Ascending aorta (tissue), 2 donors: ENCODE measurements around the gene ATP9A. TPM values are rescaled to one million over a fixed set of nuclear protein-coding genes. Genes with fewer than 3 reads are reported as not detected.
"Not testable (repeated sequence)": the region's sequence is repeated elsewhere in the genome, so short reads cannot be mapped to it uniquely, and the experiment has no call there.

ENCODE experiments used
- DNase-seq, 2 donors: peaks; one replicate each; pipeline ENCODE4 v3.0.0-alpha.2; 2019; ENCODE audit warnings: low spot score in 2 of 2
- H3K27ac ChIP-seq, 2 donors: fragments of 200-600 bp; sonication (generic); one replicate each; pipeline ENCODE4 v1.5.1; 2016 to 2017; ENCODE audit warnings: mild to moderate bottlenecking in 1 of 2
- H3K27me3 ChIP-seq: fragments of 200-600 bp; sonication (generic); one replicate; pipeline ENCODE4 v1.5.1; 2017
- H3K36me3 ChIP-seq, 2 donors: fragments of 200-600 bp; sonication (generic); one replicate each; pipeline ENCODE4 v1.5.1; 2016
- H3K4me1 ChIP-seq, 2 donors: fragments of 200-600 bp; sonication (generic); one replicate each; pipeline ENCODE4 v1.5.1; 2016 to 2017; ENCODE audit warnings: mild to moderate bottlenecking in 1 of 2
- H3K4me3 ChIP-seq, 2 donors: fragments of 200-600 bp; sonication (generic); one replicate each; pipeline ENCODE4 v1.5.1; 2016 to 2017; ENCODE audit warnings: mild to moderate bottlenecking in 1 of 2
- H3K9me3 ChIP-seq, 2 donors: fragments of 200-600 bp; sonication (generic); one replicate each; pipeline ENCODE4 v1.5.1; 2016
- intact Hi-C: fragments of 100-400 bp; cut with DNase I; formaldehyde crosslinking; loops from one replicate; pipeline ENCODE4 v1.15.1; 2023
- total RNA-seq: library from RNA; depleted of rRNA; stranded (reverse); fragments of >200 nt; gene quantifications from one replicate; pipeline ENCODE4 v1.1.0, GENCODE V29; 2016
- TF ChIP-seq, protein P1 (sequence below), 3 experiments: fragments of 200-600 bp in 2 of 3; fragments of 450-650 bp in 1 of 3; sonication (generic) in 2 of 3; IDR thresholded peaks; one replicate each; pipeline ENCODE4 v1.5.1; 2016 to 2019; ENCODE audit warnings: antibody characterized with exemption in 3 of 3, mild to moderate bottlenecking in 1 of 3, moderate library complexity in 1 of 3

The ATP9A gene
- total RNA-seq, 1 donor from 2014 or later = 14.5 TPM

DNA sequence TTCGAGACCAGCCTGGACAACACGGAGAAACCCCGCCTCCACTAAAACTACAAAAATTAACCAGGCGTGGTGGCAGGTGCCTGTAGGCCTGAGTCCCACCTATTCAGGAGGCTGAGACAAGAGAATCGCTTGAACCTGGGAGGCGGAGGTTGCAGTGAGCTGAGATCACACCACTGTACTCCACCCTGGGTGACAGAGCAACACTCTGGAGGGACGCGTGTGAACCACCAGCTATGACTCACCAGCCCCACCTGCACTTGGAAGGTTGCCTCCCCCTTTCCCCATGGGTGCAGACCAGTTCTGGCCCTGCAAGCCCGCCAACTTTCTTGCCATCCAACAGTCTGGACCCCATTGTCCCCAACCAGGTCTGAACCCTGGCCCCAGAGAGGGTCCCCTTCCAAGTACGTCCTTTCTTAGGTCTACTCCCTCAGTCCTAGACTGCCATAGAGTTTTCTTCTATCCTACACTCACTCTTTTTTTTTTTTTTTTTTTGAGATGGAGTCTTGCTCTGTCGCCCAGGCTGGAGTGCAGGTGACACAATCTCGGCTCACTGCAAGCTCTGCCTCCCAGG is 29.2 kb downstream of the ATP9A start:
- no peaks in the 10 kb centered on the region for H3K9me3 ChIP-seq
- no peak overlapping the region for H3K27ac ChIP-seq
- H3K36me3 ChIP-seq = no peaks in the 10 kb centered on the region
- H3K27me3 ChIP-seq = no peaks in the 10 kb centered on the region
- TF ChIP-seq, protein P1, sequence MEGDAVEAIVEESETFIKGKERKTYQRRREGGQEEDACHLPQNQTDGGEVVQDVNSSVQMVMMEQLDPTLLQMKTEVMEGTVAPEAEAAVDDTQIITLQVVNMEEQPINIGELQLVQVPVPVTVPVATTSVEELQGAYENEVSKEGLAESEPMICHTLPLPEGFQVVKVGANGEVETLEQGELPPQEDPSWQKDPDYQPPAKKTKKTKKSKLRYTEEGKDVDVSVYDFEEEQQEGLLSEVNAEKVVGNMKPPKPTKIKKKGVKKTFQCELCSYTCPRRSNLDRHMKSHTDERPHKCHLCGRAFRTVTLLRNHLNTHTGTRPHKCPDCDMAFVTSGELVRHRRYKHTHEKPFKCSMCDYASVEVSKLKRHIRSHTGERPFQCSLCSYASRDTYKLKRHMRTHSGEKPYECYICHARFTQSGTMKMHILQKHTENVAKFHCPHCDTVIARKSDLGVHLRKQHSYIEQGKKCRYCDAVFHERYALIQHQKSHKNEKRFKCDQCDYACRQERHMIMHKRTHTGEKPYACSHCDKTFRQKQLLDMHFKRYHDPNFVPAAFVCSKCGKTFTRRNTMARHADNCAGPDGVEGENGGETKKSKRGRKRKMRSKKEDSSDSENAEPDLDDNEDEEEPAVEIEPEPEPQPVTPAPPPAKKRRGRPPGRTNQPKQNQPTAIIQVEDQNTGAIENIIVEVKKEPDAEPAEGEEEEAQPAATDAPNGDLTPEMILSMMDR (IDR thresholded peaks at IDR 0.05) = no peak
- intact Hi-C loops = no loop called here
- DNase-seq = no peak
- no peak overlapping the region for H3K4me3 ChIP-seq
- peaks cover 0 to 13% of the 10 kb centered on the region in 2 donors for H3K4me1 ChIP-seq

DNA sequence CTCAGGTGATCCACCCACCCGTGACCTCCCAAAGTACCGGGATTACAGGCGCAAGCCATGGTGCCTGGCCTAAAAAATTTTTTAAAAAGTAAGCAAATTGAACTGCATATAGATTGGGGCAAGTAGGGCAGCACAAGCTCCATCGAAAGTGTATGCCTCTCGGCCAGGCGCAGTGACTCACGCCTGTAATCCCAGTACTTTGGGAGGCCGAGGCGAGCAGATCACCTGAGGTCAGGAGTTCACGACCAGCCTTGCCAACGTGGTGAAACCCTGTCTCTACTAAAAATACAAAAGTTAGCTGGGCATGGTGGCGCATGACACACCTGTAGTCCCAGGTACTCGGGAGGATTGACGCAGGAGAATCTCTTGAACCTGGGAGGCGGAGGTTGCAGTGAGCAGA is 29.9 kb downstream of the ATP9A start:
- peaks cover 0 to 13% of the 10 kb centered on the region in 2 donors for H3K4me1 ChIP-seq
- H3K27ac ChIP-seq, H3K27me3 ChIP-seq, DNase-seq, H3K36me3 ChIP-seq, H3K9me3 ChIP-seq, H3K4me3 ChIP-seq, intact Hi-C loops: not testable (repeated sequence)

GRCh38 chr20:51736947-51737346 is 31.2 kb downstream of the ATP9A start:
- Histone ChIP-seq H3K4me1 (peaks cover under 1 to 5% of the 10 kb centered on the region in 2 donors), H3K36me3 (no peaks in the 10 kb centered on the region), H3K4me3 (no peak overlapping the region), H3K27ac (no peak overlapping the region), H3K27me3 (no peaks in the 10 kb centered on the region), H3K9me3 (no peaks in the 10 kb centered on the region)
- no peak for DNase-seq
- intact Hi-C loops = no loop called here
- TF ChIP-seq, protein P1 (IDR thresholded peaks at IDR 0.05) = no peak

- Histone ChIP-seq H3K4me1 (peaks cover 3 to 5% of the 10 kb centered on the region in 2 donors), H3K9me3 (no peaks in the 10 kb centered on the region), H3K27ac (no peak overlapping the region), H3K4me3 (no peak overlapping the region), H3K36me3 (no peaks in the 10 kb centered on the region), H3K27me3 (no peaks in the 10 kb centered on the region)
- TF ChIP-seq, protein P1 (IDR thresholded peaks at IDR 0.05) = no peak
- no peak for DNase-seq
- intact Hi-C loops = no loop called here
These were observed 32.2 kb downstream of the ATP9A start for GRCh38 chr20:51735728-51736600.

DNA sequence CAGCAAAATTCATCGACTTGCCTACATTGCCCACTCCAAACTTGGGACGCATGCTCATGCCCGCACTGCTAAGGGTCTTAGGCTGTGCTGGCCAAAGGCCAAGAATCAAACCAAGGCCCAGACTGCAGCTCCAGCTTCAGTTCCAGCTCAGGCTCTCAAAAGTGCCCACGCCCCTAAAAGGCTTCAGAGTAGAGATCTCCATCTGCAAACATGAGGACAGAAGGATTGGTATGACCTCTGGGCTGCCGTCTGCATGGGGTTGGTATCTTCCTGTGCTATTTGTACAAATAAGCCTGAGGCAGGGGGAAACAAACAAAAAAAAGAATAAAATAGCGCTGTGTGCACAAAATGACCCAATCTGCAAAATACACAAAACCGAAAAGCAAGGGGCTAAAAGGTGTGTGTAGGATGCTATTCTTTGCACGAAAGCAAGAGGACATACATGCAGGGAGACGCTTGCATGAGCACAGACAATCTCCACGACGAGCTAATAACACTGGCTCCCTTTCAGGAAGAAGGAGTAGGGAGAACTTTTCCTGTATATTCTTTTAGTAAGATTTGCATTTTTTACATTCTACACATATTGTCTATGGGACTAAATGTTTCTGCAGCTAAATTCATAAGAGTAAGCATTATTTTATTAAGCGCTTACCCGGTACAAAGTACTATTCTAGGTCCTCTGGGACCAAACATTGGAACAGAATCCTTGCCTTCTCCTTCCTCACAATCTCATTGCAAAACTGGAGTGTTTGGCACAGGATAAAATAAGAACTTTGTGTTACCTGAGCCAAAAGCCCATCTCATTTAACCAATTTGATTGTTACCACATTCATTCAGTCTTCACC is 33.1 kb downstream of the ATP9A start:
- no peak for DNase-seq
- TF ChIP-seq, protein P1 (IDR thresholded peaks at IDR 0.05) = no peak
- H3K27me3 ChIP-seq = no peaks in the 10 kb centered on the region
- no peaks in the 10 kb centered on the region for H3K36me3 ChIP-seq
- no peak overlapping the region for H3K4me3 ChIP-seq
- no peaks in the 10 kb centered on the region for H3K9me3 ChIP-seq
- H3K4me1 ChIP-seq = peaks cover 3 to 5% of the 10 kb centered on the region in 2 donors
- no peak overlapping the region for H3K27ac ChIP-seq
- intact Hi-C loops = loop anchor here (5.0 kb wide), 1 partner anchor 32 kb away; the partner anchor contains the start of gene ATP9A
